Measurements from ENCODE around the gene CLIP4.

The CLIP4 gene

GRCh38 chr2:29072251-29072650 is 43.0 kb upstream of the CLIP4 start:
- TF ChIP-seq CTCF (IDR thresholded peaks at IDR 0.05; ENCODE audit: insufficient read depth, low read depth, low read length, missing control alignments) = no peak
- DNase-seq (ENCODE audit: low read depth) = no peak

GRCh38 chr2:29072971-29073725 is 42.1 kb upstream of the CLIP4 start:
- no peak overlapping the region for H3K4me3 ChIP-seq (ENCODE audit: low read length)
- DNase-seq (ENCODE audit: low read depth) = no peak
- TF ChIP-seq CTCF (IDR thresholded peaks at IDR 0.05; ENCODE audit: insufficient read depth, low read depth, low read length, missing control alignments) = no peak

More at GRCh38 chr2:29072251-29072650, 43.0 kb upstream of the CLIP4 start:
- no peak overlapping the region for H3K4me3 ChIP-seq (ENCODE audit: low read length)

GRCh38 chr2:29073933-29074332 is 41.3 kb upstream of the CLIP4 start:
- DNase-seq (ENCODE audit: low read depth) = no peak
- TF ChIP-seq CTCF (IDR thresholded peaks at IDR 0.05; ENCODE audit: insufficient read depth, low read depth, low read length, missing control alignments) = no peak
- no peak overlapping the region for H3K4me3 ChIP-seq (ENCODE audit: low read length)

GRCh38 chr2:29074411-29074810 is 40.8 kb upstream of the CLIP4 start, which contains the start of gene PCARE:
PCARE (minus strand) TSS chr2:29074523; CDS start chr2:29074261, 262 bp downstream.
- no peak for DNase-seq (ENCODE audit: low read depth)
- no peak within 1 kb of the TSS for H3K4me3 ChIP-seq (ENCODE audit: low read length)
- no peak for TF ChIP-seq CTCF (IDR thresholded peaks at IDR 0.05; ENCODE audit: insufficient read depth, low read depth, low read length, missing control alignments)

- no peak overlapping the region for H3K4me3 ChIP-seq (ENCODE audit: low read length)
- TF ChIP-seq CTCF (IDR thresholded peaks at IDR 0.05; ENCODE audit: insufficient read depth, low read depth, low read length, missing control alignments) = no peak
- DNase-seq (ENCODE audit: low read depth) = peak; percentile 67
Observed at GRCh38 chr2:29075894-29076705, 39.1 kb upstream of the CLIP4 start.

GRCh38 chr2:29079887-29080286 is 35.3 kb upstream of the CLIP4 start:
- H3K4me3 ChIP-seq (ENCODE audit: low read length) = no peak overlapping the region
- no peak for TF ChIP-seq CTCF (IDR thresholded peaks at IDR 0.05; ENCODE audit: insufficient read depth, low read depth, low read length, missing control alignments)
- no peak for DNase-seq (ENCODE audit: low read depth)
